Measurements from ENCODE around the gene SPATA2L.

Gene SPATA2L

GRCh38 chr16:89729293-89729692, 27.8 kb upstream of the SPATA2L start:
- no peak for TF ChIP-seq CTCF (IDR thresholded peaks at IDR 0.05; ENCODE audit: borderline replicate concordance, insufficient read depth, low read depth, low read length)
- H3K4me3 ChIP-seq (ENCODE audit: low read depth, low read length), result no peak overlapping the region

GRCh38 chr16:89727406-89728120, 26.1 kb upstream of the SPATA2L start:
- no peak overlapping the region for H3K4me3 ChIP-seq (ENCODE audit: low read depth, low read length)
- no peak for TF ChIP-seq CTCF (IDR thresholded peaks at IDR 0.05; ENCODE audit: borderline replicate concordance, insufficient read depth, low read depth, low read length)

DNA sequence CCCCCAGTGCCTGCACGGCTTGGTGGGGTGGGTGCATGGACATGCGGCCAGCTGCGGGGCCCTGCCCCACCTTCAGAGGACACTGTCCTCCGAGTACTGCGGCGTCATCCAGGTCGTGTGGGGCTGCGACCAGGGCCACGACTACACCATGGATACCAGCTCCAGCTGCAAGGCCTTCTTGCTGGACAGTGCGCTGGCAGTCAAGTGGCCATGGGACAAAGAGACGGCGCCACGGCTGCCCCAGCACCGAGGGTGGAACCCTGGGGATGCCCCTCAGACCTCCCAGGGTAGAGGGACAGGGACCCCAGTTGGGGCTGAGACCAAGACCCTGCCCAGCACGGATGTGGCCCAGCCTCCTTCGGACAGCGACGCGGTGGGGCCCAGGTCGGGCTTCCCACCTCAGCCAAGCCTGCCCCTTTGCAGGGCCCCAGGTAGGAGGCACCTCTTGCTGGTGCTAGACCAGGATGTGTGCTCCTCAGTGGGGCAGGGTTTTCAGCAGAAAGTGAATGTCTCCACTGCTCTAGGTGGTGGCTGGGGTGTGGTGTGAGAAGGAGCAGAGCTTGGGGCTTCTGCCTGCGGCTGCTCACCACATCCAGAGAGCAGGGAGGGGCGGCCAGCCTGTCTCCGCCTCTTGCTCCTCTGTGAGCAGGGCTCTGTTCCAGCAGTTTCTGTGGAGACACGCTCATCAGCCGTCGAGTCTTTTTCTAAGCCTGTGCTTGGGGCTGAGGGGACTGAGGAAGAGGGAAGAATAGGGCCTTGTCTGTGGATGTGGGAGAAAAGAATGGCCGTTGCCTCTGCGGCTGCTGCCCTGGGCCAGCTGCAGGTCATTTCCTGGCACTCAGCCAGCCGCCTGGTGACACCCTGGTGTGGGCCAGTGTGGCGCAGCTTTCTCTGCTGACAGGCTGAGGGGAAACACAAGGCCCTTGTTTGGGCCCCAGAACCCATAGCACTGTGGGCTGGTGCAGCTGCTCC, 22.1 kb upstream of the SPATA2L start:
- H3K4me3 ChIP-seq (ENCODE audit: low read depth, low read length), result no peak overlapping the region
- no peak for TF ChIP-seq CTCF (IDR thresholded peaks at IDR 0.05; ENCODE audit: borderline replicate concordance, insufficient read depth, low read depth, low read length)

GRCh38 chr16:89722392-89723278, 21.1 kb upstream of the SPATA2L start:
- H3K4me3 ChIP-seq (ENCODE audit: low read depth, low read length), result peak overlapping the region; percentile 79
- TF ChIP-seq CTCF (IDR thresholded peaks at IDR 0.05; ENCODE audit: borderline replicate concordance, insufficient read depth, low read depth, low read length), result no peak

GRCh38 chr16:89721546-89722391, 20.3 kb upstream of the SPATA2L start:
- H3K4me3 ChIP-seq (ENCODE audit: low read depth, low read length), result peak overlapping the region; percentile 79

More at GRCh38 chr16:89721546-89722391, 20.3 kb upstream of the SPATA2L start:
- no peak for TF ChIP-seq CTCF (IDR thresholded peaks at IDR 0.05; ENCODE audit: borderline replicate concordance, insufficient read depth, low read depth, low read length)
